Eye (tissue), 1 donor: ENCODE results near the gene ZNF614.
"Not testable (repeated sequence)": the region's sequence is repeated elsewhere in the genome, so short reads cannot be mapped to it uniquely, and the experiment has no call there.

ENCODE experiments used
- DNase-seq: peaks from one replicate; pipeline ENCODE4 v3.0.0-alpha.2; 2015

The ZNF614 gene

GRCh38 chr19:52028027-52028779 is at the start of gene ZNF614:
TSS of gene ZNF614 (minus strand) at chr19:52028379. CDS start at chr19:52025745, 2,634 bp downstream.
- peak; percentile 97 for DNase-seq

- no peak for DNase-seq
Observed at GRCh38 chr19:52070496-52070895, 42.3 kb upstream of the ZNF614 start.

- DNase-seq = no peak
Observed at GRCh38 chr19:52069653-52070052, 41.5 kb upstream of the ZNF614 start.

- DNase-seq = no peak
Observed at GRCh38 chr19:52066258-52066863, 38.2 kb upstream of the ZNF614 start.

GRCh38 chr19:52065399-52065798 is 37.2 kb upstream of the ZNF614 start:
- no peak for DNase-seq

- DNase-seq = not testable (repeated sequence)
Observed at GRCh38 chr19:52056480-52056879, 28.3 kb upstream of the ZNF614 start.

GRCh38 chr19:52051736-52052135 is 23.6 kb upstream of the ZNF614 start:
- DNase-seq = not testable (repeated sequence)

- DNase-seq = peak; percentile 98
Observed at GRCh38 chr19:52048555-52049501, 20.6 kb upstream of the ZNF614 start, which contains the start of gene ZNF432. TSS of gene ZNF432 (minus strand) at chr19:52048838. CDS start at chr19:52046868, 1,970 bp downstream.

GRCh38 chr19:52039169-52039568 is 11.0 kb upstream of the ZNF614 start:
- no peak for DNase-seq

- no peak for DNase-seq
Observed at GRCh38 chr19:52034051-52034728, 6.0 kb upstream of the ZNF614 start.

GRCh38 chr19:52028780-52029123 is 573 bp upstream of the ZNF614 start:
- no peak for DNase-seq

GRCh38 chr19:52026255-52026990 is 1.8 kb downstream of the ZNF614 start:
- DNase-seq = not testable (repeated sequence)

GRCh38 chr19:52024478-52024877 is 3.7 kb downstream of the ZNF614 start:
- not testable (repeated sequence) for DNase-seq

- no peak for DNase-seq
Observed at GRCh38 chr19:52022193-52022592, 6.0 kb downstream of the ZNF614 start.

- DNase-seq = no peak
Observed at GRCh38 chr19:52020506-52020905, 7.7 kb downstream of the ZNF614 start.

GRCh38 chr19:52010674-52011073 is 17.5 kb downstream of the ZNF614 start:
- DNase-seq = no peak

- peak; percentile 98 for DNase-seq
Observed at GRCh38 chr19:52007806-52008557, 20.2 kb downstream of the ZNF614 start, which contains the start of gene ZNF615. TSS of gene ZNF615 (minus strand) at chr19:52008211. CDS start at chr19:52003711, 4,500 bp downstream.

GRCh38 chr19:52007451-52007805 is 20.8 kb downstream of the ZNF614 start:
- DNase-seq = no peak

- no peak for DNase-seq
Observed at GRCh38 chr19:51994048-51994644, 34.0 kb downstream of the ZNF614 start.

- no peak for DNase-seq
Observed at GRCh38 chr19:51993422-51993821, 34.8 kb downstream of the ZNF614 start.
